Astrocyte of the cerebellum (primary cell): ENCODE data around the gene PDLIM1.
"Not testable (repeated sequence)": the region's sequence is repeated elsewhere in the genome, so short reads cannot be mapped to it uniquely, and the experiment has no call there.

Experiments used
- DNase-seq: peaks from one replicate; pipeline ENCODE4 v3.0.0-alpha.2; 2011; ENCODE audit warnings: low read depth
- H3K4me3 ChIP-seq: 2 replicates; pipeline ENCODE4 v1.5.1; 2011; ENCODE audit warnings: mild to moderate bottlenecking, low read depth, low read length, moderate library complexity
- in situ Hi-C: cut with HindIII; loops from 2 replicates; pipeline ENCODE4 v1.10.0; 2017; ENCODE audit warnings: low sequenced_read_pairs
- TF ChIP-seq, protein P1 (sequence below): IDR thresholded peaks from 2 replicates; pipeline ENCODE4 v1.5.1; 2012; ENCODE audit warnings: low read length, low read depth, moderate library complexity, mild to moderate bottlenecking; ENCODE audit errors: missing control alignments

The PDLIM1 gene

DNA sequence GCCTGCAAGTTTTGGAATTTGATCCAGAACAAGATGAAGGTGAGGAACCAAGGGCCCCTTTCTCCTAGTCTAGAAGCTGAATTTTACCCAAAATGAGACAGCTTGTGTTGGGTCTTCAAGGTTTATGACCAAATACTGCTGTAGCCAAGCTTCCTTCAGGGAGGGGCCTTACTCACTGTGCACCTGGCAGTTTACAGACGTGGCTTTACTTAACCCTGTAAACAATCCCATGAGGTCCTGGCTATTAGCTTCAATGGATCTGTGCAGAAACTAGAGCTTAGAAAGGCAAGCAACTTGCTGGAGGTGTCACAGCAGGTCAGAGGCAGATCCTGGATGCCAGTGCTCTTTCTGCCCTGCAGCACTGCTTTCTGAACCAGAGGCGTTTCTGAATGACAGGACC, 46.7 kb downstream of the PDLIM1 start:
- in situ Hi-C loops, result no loop called here
- H3K4me3 ChIP-seq, result no peak overlapping the region
- no peak for DNase-seq
- TF ChIP-seq, protein P1, sequence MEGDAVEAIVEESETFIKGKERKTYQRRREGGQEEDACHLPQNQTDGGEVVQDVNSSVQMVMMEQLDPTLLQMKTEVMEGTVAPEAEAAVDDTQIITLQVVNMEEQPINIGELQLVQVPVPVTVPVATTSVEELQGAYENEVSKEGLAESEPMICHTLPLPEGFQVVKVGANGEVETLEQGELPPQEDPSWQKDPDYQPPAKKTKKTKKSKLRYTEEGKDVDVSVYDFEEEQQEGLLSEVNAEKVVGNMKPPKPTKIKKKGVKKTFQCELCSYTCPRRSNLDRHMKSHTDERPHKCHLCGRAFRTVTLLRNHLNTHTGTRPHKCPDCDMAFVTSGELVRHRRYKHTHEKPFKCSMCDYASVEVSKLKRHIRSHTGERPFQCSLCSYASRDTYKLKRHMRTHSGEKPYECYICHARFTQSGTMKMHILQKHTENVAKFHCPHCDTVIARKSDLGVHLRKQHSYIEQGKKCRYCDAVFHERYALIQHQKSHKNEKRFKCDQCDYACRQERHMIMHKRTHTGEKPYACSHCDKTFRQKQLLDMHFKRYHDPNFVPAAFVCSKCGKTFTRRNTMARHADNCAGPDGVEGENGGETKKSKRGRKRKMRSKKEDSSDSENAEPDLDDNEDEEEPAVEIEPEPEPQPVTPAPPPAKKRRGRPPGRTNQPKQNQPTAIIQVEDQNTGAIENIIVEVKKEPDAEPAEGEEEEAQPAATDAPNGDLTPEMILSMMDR, result no peak

- in situ Hi-C loops, result no loop called here
- DNase-seq, result no peak
- no peak overlapping the region for H3K4me3 ChIP-seq
- TF ChIP-seq, protein P1, result no peak
Observed at GRCh38 chr10:95243318-95243617, 47.5 kb downstream of the PDLIM1 start.

DNA sequence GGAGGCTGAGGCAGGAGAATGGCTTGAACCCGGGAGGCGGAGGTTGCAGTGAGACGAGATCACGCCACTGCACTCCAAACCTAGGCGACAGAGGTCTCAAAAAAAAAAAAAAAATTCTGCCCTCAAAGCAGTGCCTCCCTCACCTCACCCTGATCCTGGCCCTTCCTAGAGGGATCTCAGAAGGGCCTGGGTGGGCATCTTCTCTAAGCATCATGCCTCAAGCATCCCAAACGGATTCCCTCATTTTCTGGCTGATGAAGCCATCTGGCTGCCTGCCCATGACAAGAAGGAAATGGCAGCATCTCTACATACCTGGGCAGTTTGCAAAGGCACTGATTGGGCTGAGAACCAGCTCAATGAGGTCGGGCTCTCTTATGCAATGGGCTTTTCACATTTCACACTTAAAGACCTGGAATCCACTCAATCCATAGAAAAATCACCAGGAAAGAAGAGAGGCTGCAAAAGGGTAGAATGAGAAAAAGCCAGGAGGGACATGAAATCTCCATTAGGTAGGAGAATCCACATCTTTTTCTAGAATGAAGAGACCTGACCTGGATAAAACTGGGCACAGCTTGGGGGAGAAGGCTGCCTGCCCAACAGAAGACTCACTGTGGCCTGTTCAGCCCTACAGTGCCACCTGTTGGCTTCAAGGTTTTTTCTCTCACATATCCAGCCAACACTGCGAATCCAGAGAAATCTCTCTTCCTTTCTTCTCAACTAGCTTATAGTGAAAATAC, 48.1 kb downstream of the PDLIM1 start:
- H3K4me3 ChIP-seq, result no peak overlapping the region
- TF ChIP-seq, protein P1, result peak; percentile 74
- no peak for DNase-seq
- in situ Hi-C loops, result no loop called here

DNA sequence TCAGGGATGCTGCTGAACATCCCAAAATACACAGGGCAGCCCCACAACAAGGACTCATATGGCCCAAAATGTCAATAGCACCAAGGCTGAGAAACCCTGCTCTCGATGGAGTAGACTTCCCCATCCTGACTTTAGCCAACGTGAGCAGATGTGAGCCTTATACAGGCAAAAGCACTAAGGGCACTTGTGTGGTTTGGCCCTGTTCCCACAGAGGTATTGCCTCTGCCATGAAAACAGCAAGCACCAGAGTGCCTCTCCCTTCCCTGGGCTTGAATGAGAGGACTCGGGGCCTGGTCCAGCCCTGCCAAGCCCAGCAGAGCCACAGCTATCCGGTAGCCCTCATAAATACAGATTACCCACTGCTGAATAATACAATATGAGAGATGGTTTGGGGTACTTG, 49.3 kb downstream of the PDLIM1 start:
- H3K4me3 ChIP-seq, result no peak overlapping the region
- in situ Hi-C loops, result no loop called here
- no peak for DNase-seq
- TF ChIP-seq, protein P1, result no peak

DNA sequence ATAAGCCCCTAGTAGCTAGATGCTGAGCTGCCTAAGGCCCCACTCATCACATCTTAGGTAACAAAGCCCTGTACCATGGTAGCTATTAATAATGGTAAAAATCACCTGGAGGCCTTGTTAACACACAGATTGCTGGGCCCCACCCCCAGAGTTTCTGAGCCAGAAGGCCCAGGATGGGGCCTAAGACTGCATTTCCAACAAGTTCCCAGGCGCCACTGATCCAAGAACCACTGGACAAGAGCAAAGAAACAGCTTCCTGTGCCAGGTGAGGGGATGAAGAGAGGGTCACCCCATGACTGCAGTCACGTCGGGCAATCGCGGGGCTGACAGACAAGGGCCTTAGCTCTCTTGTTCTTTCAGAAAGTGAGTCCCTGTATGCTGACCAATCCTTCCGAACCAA, 50.0 kb downstream of the PDLIM1 start:
- in situ Hi-C loops, result no loop called here
- DNase-seq, result no peak
- TF ChIP-seq, protein P1, result no peak
- H3K4me3 ChIP-seq, result no peak overlapping the region

DNA sequence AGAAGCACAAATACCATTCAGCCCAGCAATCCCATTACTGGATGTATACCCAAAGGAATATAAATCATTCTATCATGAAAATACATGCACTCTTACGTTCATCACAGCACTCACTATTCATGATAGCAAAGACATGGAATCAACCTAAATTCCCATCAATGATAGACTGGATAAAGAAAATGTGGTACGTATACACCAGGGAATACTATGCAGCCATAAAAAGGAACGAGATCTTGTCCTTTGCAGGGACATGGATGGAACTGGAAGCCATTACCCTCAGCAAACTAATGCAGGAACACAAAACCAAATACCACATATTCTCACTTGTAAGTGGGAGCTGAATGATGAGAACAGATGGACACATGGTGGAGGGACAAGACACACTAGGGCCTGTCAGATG, 50.7 kb downstream of the PDLIM1 start:
- not testable (repeated sequence) for H3K4me3 ChIP-seq

GRCh38 chr10:95237376-95238170, 53.2 kb downstream of the PDLIM1 start:
- in situ Hi-C loops, result no loop called here
- TF ChIP-seq, protein P1, result no peak
- DNase-seq, result no peak
- H3K4me3 ChIP-seq, result no peak overlapping the region

More for the DNA sequence above, 50.7 kb downstream of the PDLIM1 start:
- DNase-seq, in situ Hi-C loops: not testable (repeated sequence)
